Karpas-422 (cell line): Measurements from ENCODE around the gene PPRC1. TPM values are rescaled to one million over a fixed set of nuclear protein-coding genes. Genes with fewer than 3 reads are reported as not detected.
"Not testable (repeated sequence)": the region's sequence is repeated elsewhere in the genome, so short reads cannot be mapped to it uniquely, and the experiment has no call there.

Experiments
- DNase-seq: peaks from one replicate; pipeline ENCODE4 v3.0.0-alpha.2; 2015
- H2AFZ ChIP-seq: fragments of 200-600 bp; sonication (generic); 2 replicates; pipeline ENCODE4 v1.6.1; 2014; ENCODE audit warnings: antibody characterized with exemption, low read length, mixed read lengths
- H3K27ac ChIP-seq: fragments of 200-600 bp; sonication (generic); 2 replicates; pipeline ENCODE4 v1.5.1; 2014; ENCODE audit warnings: mild to moderate bottlenecking, low read length, moderate library complexity
- H3K27me3 ChIP-seq: fragments of 200-600 bp; sonication (generic); 2 replicates; pipeline ENCODE4 v1.6.1; 2014; ENCODE audit warnings: low read length, mixed read lengths
- H3K36me3 ChIP-seq: fragments of 200-600 bp; sonication (generic); 2 replicates; pipeline ENCODE4 v1.6.1; 2014; ENCODE audit warnings: low read length, mixed read lengths; ENCODE audit not compliant: insufficient read depth
- H3K4me1 ChIP-seq: fragments of 200-600 bp; sonication (generic); 2 replicates; pipeline ENCODE4 v1.6.1; 2014; ENCODE audit warnings: mild to moderate bottlenecking, low read length, mixed read lengths
- H3K4me2 ChIP-seq: fragments of 200-600 bp; sonication (generic); 2 replicates; pipeline ENCODE4 v1.6.1; 2014; ENCODE audit warnings: low read length, low read depth, mild to moderate bottlenecking; ENCODE audit not compliant: poor library complexity, severe bottlenecking
- H3K4me3 ChIP-seq: fragments of 200-600 bp; sonication (generic); 2 replicates; pipeline ENCODE4 v1.5.1; 2014; ENCODE audit warnings: mild to moderate bottlenecking, antibody characterized with exemption, low read length, mixed read lengths
- H3K79me2 ChIP-seq: fragments of 200-600 bp; sonication (generic); 2 replicates; pipeline ENCODE4 v1.6.1; 2014; ENCODE audit warnings: mild to moderate bottlenecking, low read length, mixed read lengths
- H3K9ac ChIP-seq: fragments of 200-600 bp; sonication (generic); 2 replicates; pipeline ENCODE4 v1.6.0; 2014; ENCODE audit warnings: low read length
- H3K9me2 ChIP-seq: fragments of 200-600 bp; sonication (generic), shearing (Covaris generic); replicated peaks from 2 replicates; pipeline ENCODE4 v1.6.0; 2014; ENCODE audit warnings: mild to moderate bottlenecking, low read length, moderate library complexity; ENCODE audit not compliant: insufficient read depth
- H3K9me3 ChIP-seq: fragments of 300-700, 200-600 bp; sonication (generic); 2 replicates; pipeline ENCODE4 v1.6.1; 2014; ENCODE audit warnings: low read length, mixed read lengths
- H4K20me1 ChIP-seq: fragments of 200-600 bp; sonication (generic); 2 replicates; pipeline ENCODE4 v1.6.1; 2014; ENCODE audit warnings: mild to moderate bottlenecking, antibody characterized with exemption, low read length, low read depth; ENCODE audit not compliant: insufficient read depth
- total RNA-seq: library from RNA; depleted of rRNA; stranded (reverse); fragments of >200 nt; shearing (Covaris generic); gene quantifications from 2 replicates; pipeline ENCODE4 v1.2.3, GENCODE V29; 2014; ENCODE audit warnings: low replicate concordance

The PPRC1 gene
- total RNA-seq, 1 experiment from 2014 or later, result 8.6 TPM

DNA sequence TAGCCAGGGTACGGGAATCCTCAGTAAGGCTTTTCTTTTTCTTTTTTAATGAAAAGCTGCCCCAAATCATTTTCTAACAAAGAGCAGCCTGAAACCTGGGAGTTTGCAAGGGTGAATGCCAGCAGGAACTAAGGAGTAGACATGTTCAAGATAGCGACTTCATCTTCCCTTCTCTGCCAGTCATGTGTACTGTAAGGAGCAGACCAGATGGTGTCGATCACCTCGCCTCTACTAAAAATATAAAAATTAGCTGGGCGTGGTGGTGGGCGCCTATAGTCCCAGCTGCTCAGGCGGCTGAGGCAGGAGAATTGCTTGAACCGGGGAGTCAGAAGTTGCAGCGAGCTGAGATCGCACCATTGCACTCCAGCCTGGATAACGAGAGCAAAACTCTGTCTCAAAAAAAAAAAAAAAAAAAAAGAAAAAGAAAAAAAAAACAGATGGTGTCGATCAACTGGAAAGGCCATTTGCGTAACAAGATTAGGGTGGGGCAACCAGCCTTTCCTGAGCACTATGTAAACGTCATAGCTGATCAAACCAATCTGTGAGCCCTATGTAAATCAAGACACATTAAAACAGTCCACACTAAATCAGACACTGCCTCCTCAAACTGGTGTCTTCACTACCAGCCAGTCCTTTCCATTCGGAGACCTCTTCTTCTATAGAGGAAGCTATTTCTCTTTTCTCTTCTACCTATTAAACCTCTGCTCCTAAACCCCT is 53.1 kb downstream of the PPRC1 start:
- Histone ChIP-seq H3K27me3 (no peaks in the 10 kb centered on the region), H4K20me1 (no peaks in the 10 kb centered on the region), H3K27ac (no peak overlapping the region), H3K79me2 (no peaks in the 10 kb centered on the region), H2AFZ (no peak overlapping the region), H3K4me1 (no peaks in the 10 kb centered on the region), H3K36me3 (no peaks in the 10 kb centered on the region), H3K9me3 (no peaks in the 10 kb centered on the region), H3K9me2 (no peaks in the 10 kb centered on the region), H3K4me2 (no peak overlapping the region), H3K4me3 (no peak overlapping the region), H3K9ac (no peak overlapping the region)
- DNase-seq, result no peak

DNA sequence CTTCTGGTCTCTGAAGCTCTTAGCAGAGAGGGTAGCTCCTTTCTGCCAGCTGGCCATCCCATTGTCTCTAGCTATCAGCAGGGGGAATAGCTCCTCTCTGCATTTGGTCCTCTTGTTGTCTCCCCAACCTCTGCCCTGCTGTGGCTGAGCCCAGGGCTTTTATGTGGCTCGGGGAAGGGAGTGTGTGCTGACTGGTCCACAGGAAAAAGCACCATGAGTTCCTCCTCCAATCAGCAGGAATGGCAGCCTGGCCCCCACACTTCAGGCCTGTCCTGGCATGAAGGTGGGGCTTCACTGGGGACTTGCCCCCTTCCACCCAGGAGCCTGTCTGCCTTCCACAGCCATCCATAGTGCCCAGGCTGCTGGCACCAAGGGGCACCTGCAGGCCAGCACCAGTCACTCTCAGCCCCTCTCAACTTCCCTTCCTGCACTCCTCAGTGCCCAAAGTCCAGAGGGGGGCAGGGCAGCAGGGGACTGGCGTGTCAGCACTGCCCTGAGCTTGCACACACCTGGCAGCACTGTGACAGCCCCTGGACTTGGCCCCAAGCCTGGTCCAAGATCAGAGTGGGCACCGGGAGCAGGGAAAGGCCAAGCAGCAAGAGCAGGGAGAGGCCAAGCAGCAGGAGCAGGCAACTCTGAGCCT is 55.6 kb downstream of the PPRC1 start:
- Histone ChIP-seq H3K4me1 (no peaks in the 10 kb centered on the region), H3K79me2 (no peaks in the 10 kb centered on the region), H3K9ac (no peak overlapping the region), H3K9me2 (no peaks in the 10 kb centered on the region), H2AFZ (no peak overlapping the region), H4K20me1 (no peaks in the 10 kb centered on the region), H3K27me3 (no peaks in the 10 kb centered on the region), H3K9me3 (no peaks in the 10 kb centered on the region), H3K4me2 (no peak overlapping the region), H3K27ac (no peak overlapping the region), H3K36me3 (no peaks in the 10 kb centered on the region), H3K4me3 (no peak overlapping the region)
- no peak for DNase-seq

DNA sequence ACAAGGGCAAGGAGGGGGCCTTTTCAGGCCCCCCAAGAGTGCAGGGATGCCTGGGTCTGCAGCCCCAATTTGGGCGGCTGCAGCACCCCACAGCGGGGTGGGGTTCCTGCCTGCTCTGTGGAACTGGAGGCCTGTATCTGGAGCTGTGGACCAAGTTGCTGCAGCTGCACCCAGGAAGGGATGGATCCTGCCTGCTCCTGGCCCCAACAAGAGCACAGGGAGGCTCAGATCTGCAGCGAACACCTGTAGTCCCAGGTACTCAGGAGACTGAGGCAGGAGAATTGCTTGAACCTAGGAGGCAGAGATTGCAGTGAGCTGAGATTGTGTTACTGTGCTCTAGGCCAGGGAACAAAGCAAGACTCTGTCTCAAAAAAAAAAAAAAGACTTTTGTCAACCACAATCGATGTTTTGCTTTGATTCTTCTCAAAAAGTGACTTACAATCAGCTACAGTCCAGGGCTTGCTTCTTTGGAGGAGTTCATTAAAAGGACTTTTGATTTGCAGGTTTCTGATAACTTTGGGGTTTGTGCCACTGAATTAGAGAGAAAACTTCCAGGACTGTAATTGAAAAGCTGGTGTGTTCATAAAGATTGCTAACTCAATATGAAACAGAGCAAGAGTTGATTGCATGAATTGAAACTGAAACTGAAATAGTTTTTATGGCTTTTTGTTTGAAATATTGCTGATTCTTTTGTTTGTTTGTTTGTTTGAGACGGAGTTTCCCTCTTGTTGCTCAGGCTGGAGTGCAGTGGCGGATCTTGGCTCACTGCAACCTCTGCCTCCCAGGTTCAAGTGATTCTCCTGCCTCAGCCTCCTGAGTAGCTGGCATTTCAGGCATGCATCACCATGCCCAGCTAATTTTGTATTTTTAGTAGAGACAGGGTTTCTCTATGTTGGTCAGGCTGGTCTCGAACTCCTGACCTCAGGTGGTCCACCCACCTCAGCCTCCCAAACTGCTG is 56.4 kb downstream of the PPRC1 start:
- H3K9me3 ChIP-seq, H4K20me1 ChIP-seq, H3K9me2 ChIP-seq, H3K27ac ChIP-seq, H3K36me3 ChIP-seq, DNase-seq, H3K4me1 ChIP-seq, H3K9ac ChIP-seq, H3K4me3 ChIP-seq, H3K27me3 ChIP-seq, H2AFZ ChIP-seq, H3K4me2 ChIP-seq, H3K79me2 ChIP-seq: not testable (repeated sequence)

DNA sequence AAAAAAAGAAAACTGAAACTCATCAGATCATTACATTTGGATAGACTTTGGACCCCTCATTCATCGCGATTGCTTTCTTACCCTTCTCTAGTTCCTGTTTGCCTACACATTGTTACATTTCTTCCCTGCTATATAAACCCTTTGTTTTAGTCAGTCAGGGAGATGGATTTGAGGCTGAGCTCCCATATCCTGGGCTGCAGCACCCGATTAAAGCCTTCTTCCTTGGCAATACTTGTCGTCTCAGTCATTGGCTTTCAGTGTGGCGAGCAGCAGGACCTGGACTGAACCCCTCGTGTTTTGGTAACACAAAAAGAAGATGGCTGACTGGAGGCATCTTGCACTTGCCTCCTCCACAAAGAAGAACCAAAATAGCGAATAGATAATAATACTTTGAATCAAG is 59.1 kb downstream of the PPRC1 start:
- Histone ChIP-seq H3K4me3 (no peak overlapping the region), H3K4me2 (no peak overlapping the region), H3K9ac (no peak overlapping the region), H3K4me1 (no peaks in the 10 kb centered on the region), H3K27ac (no peak overlapping the region), H3K36me3 (no peaks in the 10 kb centered on the region), H3K9me3 (no peaks in the 10 kb centered on the region), H3K27me3 (no peaks in the 10 kb centered on the region), H3K9me2 (no peaks in the 10 kb centered on the region), H3K79me2 (no peaks in the 10 kb centered on the region), H4K20me1 (no peaks in the 10 kb centered on the region), H2AFZ (no peak overlapping the region)
- DNase-seq, result no peak

DNA sequence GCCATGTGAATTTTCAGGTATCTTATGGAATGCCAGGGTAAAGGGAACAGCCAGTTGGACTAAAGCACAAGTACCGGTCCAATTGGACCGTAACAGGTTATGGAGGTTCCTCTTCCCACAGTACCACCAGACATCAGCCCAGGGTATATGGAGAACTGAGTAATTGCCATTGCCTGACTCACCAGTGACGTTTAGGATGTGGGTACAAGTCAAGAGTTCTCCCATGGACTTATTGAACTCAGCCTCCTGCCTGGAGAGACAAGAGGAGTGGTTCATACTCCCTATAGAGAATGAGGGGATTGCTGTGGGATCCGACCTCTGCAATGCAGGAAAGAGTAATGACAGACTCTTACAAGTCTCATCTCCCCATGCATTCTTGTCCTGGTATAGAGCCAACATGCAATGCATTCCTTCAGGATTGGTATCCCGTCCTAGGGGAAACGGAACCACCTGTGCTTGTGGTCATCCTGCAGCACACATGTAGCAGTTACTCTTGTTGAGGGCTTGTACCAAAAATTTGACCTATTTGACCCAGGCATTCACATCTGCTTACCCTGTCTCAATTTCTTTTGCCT is 62.5 kb downstream of the PPRC1 start:
- H3K27ac ChIP-seq, result no peak overlapping the region

DNA sequence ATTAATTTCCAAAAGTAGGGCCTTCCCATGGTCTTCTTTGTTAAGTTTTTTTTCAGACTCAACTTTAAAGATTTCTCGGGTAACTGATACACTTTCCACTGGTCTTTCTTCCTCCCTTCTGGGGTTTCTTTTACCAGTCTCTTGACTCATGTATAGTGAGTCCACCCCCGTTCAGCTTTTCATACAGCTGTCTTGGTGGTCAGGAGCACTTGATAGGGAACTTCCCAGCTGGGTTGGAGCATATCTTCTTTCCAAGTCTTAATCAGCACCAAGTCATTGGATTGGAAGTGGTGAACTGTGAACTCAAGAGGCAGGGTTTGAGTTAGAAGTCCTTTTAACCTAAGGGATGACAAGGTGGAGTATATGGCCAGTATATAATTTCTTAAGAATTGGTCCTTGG is 64.1 kb downstream of the PPRC1 start:
- H3K9me3 ChIP-seq, result no peaks in the 10 kb centered on the region
- H3K27me3 ChIP-seq, result no peaks in the 10 kb centered on the region
- no peak overlapping the region for H2AFZ ChIP-seq
- H3K9me2 ChIP-seq, result no peaks in the 10 kb centered on the region
- H3K4me1 ChIP-seq, result peaks cover 7% of the 10 kb centered on the region
- no peak for DNase-seq
- no peak overlapping the region for H3K27ac ChIP-seq
- H3K36me3 ChIP-seq, result no peaks in the 10 kb centered on the region
- no peaks in the 10 kb centered on the region for H4K20me1 ChIP-seq
- H3K79me2 ChIP-seq, result no peaks in the 10 kb centered on the region
- no peak overlapping the region for H3K4me3 ChIP-seq
- H3K4me2 ChIP-seq, result no peak overlapping the region
- H3K9ac ChIP-seq, result no peak overlapping the region

More for the DNA sequence above, 62.5 kb downstream of the PPRC1 start:
- H3K79me2 ChIP-seq, result no peaks in the 10 kb centered on the region
- no peaks in the 10 kb centered on the region for H3K4me1 ChIP-seq
- H3K9me3 ChIP-seq, result no peaks in the 10 kb centered on the region
- DNase-seq, result no peak
- no peaks in the 10 kb centered on the region for H3K36me3 ChIP-seq
- no peak overlapping the region for H2AFZ ChIP-seq
- no peak overlapping the region for H3K4me3 ChIP-seq
- no peaks in the 10 kb centered on the region for H3K27me3 ChIP-seq
- H4K20me1 ChIP-seq, result no peaks in the 10 kb centered on the region
- no peaks in the 10 kb centered on the region for H3K9me2 ChIP-seq
- no peak overlapping the region for H3K4me2 ChIP-seq
- H3K9ac ChIP-seq, result no peak overlapping the region

DNA sequence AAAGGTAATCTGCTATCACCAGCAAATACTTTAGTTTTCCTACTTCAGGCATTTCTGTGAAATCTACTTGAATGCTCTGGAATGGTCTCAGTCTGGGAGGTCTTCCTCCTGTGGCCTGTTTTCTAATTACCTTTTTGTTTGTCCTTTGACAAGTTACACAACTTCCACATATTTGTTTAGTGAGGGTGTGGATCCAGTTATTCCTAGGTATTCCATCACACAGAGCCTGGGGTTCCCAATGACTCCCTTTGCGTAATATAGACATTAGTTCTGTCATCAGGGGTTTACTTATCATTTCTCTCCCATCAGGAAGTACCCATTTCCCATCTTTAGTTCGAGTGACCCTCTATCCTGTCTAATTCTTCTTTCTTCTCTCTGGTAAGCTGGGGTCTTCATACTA is 65.2 kb downstream of the PPRC1 start:
- Histone ChIP-seq H3K4me3 (no peak overlapping the region), H2AFZ (no peak overlapping the region), H3K27ac (no peak overlapping the region), H4K20me1 (no peaks in the 10 kb centered on the region), H3K36me3 (no peaks in the 10 kb centered on the region), H3K4me2 (no peak overlapping the region), H3K9ac (no peak overlapping the region), H3K79me2 (no peaks in the 10 kb centered on the region), H3K4me1 (peaks cover 7% of the 10 kb centered on the region), H3K9me2 (no peaks in the 10 kb centered on the region), H3K27me3 (no peaks in the 10 kb centered on the region), H3K9me3 (no peaks in the 10 kb centered on the region)
- no peak for DNase-seq
